CD4-positive, alpha-beta T cell treated with Interleukin-10 for 1 hour (primary cell): Measurements from ENCODE around the gene MED15.

ENCODE experiments used
- DNase-seq: peaks from one replicate; pipeline ENCODE4 v3.0.0-alpha.2; 2020

MED15 gene

DNA sequence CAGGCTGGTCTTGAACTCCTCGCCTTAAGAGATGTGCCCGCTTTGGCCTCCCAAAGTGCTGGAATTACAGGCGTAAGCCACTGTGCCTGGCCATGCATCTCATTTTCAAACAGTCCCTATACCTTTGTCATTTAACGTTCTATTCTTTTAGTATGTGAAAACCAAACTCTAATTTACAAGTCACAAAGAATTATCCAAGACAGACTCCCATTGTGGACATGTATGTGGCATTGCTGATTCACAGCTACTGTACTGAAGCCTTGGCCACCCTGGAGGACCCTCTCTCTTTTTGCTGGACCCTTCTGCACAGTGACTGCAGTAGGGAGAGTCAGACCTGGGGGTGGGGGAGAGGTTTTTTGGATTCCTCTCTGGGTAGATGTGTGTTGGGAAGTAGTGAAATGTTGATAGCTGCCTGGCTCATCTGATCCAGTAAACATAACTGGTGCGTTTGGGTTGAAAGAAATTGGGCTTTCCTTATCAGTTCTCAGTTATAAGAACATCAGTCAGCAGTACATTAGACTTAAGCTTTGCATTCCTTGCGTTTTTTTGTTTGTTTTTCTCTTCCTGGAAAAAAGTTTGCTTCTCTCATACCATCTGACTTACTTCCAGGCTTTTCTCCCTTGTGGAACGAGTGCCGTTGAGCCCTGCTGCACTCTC lies 65.9 kb downstream of the MED15 start:
- DNase-seq, result no peak

- DNase-seq, result no peak
Observed at GRCh38 chr22:20573833-20574615, 66.6 kb downstream of the MED15 start.

GRCh38 chr22:20574920-20575353 lies 67.5 kb downstream of the MED15 start:
- no peak for DNase-seq

DNA sequence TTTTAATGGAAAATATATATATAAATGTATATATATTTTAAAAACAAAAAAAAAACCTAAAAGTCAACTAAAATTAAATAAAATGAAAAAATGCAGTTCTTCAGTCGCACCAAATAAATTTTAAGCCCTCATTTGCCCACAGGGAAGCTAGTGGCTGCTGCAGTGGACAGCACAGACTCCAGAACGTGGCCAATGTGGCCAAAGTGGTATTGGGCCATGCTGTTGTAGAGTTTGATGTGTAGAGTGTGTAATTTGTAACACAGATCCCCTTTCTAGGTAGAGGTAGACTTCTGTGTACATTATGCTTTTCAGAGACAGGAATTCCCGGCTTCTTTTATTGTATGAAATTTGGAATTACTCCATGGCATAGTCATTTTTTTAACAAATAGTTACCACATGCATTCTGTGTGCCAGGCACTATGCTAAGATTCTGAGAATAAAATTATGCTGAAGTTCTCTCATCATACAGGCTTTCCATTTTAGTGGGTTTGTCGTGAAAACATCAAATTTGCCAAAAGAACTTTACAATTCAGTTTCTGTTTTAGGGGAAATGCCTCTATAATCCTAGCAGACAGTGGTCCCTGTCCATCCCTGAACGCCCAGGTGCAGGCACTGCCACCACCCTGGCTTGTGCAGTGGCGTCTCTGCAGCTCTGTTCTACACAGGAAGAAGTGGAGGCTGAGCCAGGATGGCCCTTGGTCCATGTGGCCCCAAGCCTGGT lies 68.5 kb downstream of the MED15 start:
- DNase-seq, result no peak

DNA sequence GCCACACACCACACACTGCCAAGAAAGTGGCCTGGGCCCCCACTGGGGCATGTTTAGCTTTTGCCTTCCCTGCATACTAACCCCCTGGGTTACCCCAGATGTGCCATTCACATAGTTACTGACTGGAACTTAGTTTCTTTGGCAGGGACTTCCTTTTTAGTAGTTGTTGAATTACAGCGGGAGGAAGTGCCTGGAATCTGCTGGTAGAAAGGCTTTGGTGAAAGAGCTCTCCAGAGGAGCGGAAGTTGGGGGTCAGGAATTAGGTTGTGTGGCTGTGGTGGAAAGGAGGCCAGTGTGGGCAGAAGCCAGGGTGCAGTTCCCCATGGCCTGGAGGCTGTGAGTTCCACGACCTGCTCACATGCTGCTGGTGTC lies 69.0 kb downstream of the MED15 start:
- DNase-seq, result no peak

DNA sequence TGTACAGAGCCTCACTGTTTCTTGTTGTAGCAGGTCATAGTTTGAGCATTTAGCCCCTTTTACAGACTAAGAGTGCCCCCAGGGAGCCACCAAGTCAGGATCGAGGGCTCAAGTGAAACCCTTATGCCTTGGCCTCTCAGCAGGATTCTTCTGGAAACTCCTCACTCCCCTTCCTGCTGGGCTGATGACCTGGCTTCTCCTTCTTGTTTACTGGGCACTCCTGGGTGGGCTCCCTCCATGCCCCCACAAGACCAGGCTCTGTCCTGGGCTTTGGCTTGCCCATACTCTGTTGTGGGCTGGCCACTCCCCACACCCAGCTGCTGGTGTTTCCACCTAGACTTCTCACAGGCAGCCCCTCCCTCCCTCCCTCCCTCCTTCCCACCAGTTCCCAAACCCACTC lies 69.6 kb downstream of the MED15 start:
- DNase-seq, result no peak

GRCh38 chr22:20577549-20577975 lies 70.2 kb downstream of the MED15 start:
- DNase-seq, result no peak

GRCh38 chr22:20578192-20578591 lies 70.8 kb downstream of the MED15 start:
- DNase-seq, result no peak

DNA sequence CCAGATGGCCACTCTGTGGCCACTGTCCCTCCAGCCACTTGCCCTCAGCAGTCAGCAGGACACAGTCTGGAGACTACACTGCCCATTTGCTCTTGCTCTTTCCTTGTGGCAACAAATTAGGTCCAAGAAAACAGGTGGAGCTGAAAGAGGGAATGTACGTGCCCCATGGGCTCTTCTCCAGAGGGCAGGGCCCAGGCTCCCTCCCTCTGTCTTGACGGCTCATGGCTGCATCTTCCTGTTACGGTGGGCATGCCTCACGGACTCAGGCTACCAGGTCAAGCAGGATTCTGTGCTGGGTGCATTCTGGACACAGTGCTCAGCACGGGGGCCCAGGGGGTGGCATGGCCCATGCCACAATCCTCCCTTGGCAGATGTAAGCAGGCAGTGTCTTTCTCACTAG lies 71.3 kb downstream of the MED15 start:
- DNase-seq, result no peak

DNA sequence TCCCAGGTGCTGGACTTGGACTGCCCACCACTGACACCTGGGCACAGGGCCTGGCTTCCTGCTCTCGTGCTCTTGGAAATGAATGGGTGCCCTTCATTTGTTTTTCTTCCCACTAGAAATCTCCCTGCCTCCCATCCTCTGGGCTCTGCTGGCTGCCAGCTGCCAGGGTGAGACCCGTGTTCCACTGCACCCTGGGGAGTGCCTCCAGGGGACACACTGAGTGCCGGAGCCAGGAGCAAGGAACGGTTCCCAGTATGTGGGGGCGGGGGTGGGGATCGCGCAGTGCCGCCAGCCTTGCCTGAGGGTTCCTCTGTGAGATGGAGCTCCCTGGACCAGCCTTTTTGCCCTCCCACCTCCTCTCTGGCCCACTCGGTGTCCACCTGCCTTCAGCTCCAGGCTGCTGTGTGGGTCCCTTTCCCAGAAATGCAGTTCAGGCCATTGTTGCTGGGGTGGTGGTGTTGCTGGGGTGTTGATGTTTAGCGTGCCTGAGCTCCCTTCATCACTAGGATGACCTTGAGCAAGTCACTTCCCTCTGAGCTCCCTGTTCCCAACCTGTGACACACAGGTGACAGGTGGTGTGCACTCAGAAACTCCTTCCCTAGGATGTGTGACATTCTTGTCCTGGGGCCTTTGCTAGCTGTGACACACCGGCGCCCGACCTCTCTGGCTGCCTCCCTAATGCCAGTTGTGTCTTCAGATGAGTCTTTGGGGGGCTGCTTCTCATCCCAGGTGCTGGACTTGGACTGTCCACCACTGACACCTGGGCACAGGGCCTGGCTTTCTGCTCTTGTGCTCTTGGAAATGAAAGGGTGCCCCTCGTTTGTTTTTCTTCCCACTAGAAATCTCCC lies 72.1 kb downstream of the MED15 start:
- no peak for DNase-seq

- DNase-seq, result no peak
Observed at GRCh38 chr22:20580179-20580578, 72.8 kb downstream of the MED15 start.

DNA sequence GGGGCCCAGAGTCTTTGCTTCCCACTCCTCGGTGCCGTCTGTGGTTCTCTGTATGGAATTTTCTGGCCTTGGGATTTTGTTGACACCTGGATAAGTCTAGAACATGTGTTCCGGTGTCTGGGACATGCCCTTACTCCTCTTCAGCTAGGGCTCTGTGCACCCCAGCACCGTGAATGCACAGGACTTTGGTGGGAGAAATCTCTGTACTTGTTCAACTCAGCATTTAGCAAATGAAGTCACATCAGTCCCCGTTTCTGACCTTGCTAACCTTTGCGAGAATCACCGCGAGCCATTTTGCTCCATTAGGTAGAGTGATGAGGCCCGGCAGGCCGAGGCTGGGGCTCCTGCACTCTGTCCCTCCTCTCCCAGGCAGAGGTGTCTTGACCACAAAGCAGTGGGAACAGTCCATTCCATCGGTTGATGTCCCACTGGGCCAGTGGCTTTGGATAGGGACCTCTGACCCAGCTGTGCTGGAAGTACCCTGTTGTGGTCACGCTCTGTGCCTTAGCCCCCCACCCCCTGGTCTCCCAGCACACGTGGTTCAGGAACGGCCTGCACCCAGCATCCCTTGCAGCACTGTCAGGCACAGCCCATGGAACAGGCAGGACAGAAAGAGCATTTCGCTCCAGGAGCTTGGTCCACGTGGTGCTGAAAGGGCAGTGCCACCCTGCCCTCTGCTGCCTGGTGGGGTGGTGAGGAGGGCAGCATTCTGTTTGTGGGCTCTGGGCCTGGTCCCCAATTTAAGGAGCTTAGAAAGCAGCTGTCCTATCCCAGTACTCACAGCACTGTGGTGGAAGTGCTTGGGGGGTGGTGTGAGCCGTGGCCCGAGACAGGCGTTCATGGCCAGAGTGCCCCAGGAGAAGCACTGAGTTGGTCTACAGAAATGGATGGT lies 73.4 kb downstream of the MED15 start:
- no peak for DNase-seq

DNA sequence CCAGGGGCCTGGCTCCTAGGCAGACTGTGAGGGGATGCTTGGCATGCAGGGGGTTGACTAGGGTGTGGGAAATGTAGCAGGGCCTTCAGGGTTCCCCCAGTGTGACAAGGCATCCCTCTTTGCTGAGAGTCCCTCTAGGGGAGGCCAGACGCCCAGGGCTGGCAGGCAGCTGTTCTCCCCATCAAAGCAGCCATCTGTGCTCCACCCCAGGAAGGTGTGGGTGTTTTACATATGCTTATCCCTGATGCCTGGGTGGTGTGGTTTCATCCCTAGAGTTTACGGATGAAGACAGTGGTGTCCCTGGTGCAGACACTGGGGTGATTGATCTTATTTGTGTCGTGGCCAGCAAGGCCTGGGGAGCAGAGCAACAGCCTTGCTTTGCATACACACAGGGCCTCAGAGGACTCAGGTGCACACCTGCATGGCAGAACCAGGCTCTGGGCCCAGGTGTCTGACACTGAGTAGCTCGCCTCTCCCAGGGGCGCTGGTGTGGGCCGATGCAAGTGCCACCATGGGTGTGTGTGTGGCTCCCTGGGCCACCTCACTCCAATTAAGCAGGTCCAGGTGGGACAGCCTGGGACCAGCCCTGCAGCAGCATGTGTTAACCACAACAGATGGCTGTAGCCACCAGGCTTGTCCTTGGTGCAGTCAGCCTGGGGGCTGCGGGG lies 74.2 kb downstream of the MED15 start:
- no peak for DNase-seq

DNA sequence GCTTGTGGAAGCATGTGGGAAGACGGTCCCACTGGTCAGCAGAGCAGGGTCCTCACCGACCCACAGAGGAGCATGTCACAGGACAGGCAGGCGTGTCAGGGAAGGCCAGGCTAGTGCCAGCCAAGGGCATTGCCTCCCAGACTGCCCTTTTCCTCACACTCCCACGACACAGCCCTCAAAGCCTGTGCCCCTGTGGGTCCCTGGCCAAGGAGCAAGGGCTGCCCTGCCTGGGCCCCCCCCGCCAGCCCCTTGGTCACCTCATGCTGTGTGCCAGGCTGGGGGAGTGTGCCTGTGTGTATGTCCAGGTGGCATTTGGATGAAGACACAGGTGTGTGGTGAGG lies 74.7 kb downstream of the MED15 start:
- DNase-seq, result no peak

DNA sequence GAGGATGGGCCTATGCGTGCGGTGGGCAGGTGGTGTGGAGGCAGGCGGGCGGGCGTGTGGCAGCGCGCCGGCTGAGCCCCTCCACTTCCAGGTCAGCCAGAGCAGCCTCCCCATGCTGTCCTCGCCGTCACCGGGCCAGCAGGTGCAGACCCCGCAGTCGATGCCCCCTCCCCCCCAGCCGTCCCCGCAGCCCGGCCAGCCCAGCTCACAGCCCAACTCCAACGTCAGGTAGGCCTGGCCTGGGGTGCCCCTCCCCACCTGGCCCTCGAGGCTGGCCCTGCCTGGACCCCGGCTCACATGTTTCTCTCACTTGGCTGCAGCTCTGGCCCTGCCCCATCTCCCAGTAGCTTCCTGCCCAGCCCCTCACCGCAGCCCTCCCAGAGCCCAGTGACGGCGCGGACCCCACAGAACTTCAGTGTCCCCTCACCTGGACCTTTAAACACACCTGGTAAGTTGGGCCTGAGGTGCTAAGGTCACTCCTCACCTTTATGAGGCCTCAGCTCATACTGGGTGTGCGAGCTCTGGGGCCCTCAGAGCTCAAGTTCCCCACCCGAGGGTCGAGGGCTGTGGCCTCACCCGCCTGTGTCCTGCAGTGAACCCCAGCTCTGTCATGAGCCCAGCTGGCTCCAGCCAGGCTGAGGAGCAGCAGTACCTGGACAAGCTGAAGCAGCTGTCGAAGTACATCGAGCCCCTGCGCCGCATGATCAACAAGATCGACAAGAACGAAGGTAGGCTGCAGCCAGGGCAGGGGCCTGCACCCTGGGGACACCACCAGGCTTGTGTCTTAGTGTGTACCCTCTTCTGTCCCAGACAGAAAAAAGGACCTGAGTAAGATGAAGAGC lies 75.3 kb downstream of the MED15 start:
- DNase-seq, result no peak

GRCh38 chr22:20583471-20583922 lies 76.1 kb downstream of the MED15 start:
- no peak for DNase-seq

DNA sequence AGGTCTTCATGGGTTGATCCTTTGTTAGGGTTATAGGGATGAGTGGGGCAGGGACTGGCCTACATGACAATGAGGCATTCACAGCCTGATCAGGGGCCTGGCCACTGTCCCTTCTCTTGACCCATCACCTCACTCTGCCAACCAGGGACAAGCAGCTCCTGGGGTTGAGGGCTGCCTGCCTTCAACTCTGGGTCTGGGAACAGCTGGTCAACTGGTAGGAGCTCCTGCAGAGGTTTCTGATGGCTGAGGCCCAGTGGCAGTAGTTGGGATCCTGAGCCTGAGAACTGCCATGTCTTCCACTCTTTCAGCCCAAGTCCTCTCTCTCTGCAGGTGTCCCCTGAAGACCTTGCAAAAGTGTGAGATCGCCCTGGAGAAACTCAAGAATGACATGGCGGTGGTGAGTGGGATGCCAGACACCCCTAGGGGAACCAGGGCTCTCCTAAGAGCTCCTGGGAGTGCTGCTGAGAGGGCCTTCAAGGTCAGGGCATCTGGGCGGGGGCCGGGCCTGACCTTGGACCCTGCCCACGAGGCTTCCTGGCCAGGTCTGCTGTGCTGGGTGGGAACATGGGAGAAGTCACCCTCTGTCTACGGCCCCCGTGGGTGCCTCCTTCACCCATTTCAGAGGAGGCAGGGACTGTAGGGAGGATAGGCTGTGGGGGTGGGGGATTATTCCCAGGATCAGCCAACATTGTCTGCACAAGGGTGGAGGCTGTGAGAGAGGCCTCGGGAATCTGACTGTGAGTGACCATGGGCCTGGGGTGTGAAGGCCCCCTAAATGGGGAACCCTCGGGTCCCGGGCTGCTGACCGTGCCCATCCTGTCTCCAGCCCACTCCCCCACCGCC lies 76.8 kb downstream of the MED15 start:
- DNase-seq, result no peak

- no peak for DNase-seq
Observed at GRCh38 chr22:20584872-20585638, 77.6 kb downstream of the MED15 start.
